SU-DHL-6 (cell line): ENCODE measurements around the gene HSF2BP.

Experiments used
- H2AFZ ChIP-seq: fragments of 200-600 bp; sonication (generic); 2 replicates; pipeline ENCODE4 v1.6.1; 2014; ENCODE audit warnings: low read depth, mild to moderate bottlenecking, moderate library complexity, mixed read lengths, antibody characterized with exemption, low read length; ENCODE audit not compliant: severe bottlenecking
- H3F3A ChIP-seq: fragments of 200-600 bp; shearing (Covaris generic); 2 replicates; pipeline ENCODE4 v1.6.0; 2016; ENCODE audit warnings: antibody characterized with exemption, mild to moderate bottlenecking; ENCODE audit not compliant: insufficient read depth
- H3K27ac ChIP-seq: fragments of 200-600 bp; sonication (generic); 2 replicates; pipeline ENCODE4 v1.5.1; 2016; ENCODE audit warnings: low read depth, mild to moderate bottlenecking, low read length, moderate library complexity, mixed read lengths
- H3K27me3 ChIP-seq: fragments of 200-600 bp; sonication (generic), shearing (Covaris generic); 2 replicates; pipeline ENCODE4 v1.6.0; 2014; ENCODE audit warnings: mild to moderate bottlenecking, low read length
- H3K36me3 ChIP-seq: fragments of 200-600 bp; sonication (generic); 2 replicates; pipeline ENCODE4 v1.6.1; 2014; ENCODE audit warnings: mild to moderate bottlenecking, low read length, mixed read lengths
- H3K4me2 ChIP-seq: fragments of 300-600, 200-600 bp; shearing (Covaris generic), sonication (generic); 2 replicates; pipeline ENCODE4 v1.6.0; 2014; ENCODE audit warnings: low read length, low read depth, mild to moderate bottlenecking; ENCODE audit not compliant: poor library complexity, severe bottlenecking
- H3K4me3 ChIP-seq: fragments of 200-600 bp; sonication (generic); 2 replicates; pipeline ENCODE4 v1.5.1; 2014; ENCODE audit warnings: antibody characterized with exemption, low read length, mild to moderate bottlenecking, mixed read lengths; ENCODE audit not compliant: insufficient read depth, poor library complexity, severe bottlenecking
- H3K79me2 ChIP-seq: fragments of 200-600 bp; sonication (generic); 2 replicates; pipeline ENCODE4 v1.6.1; 2014; ENCODE audit warnings: mild to moderate bottlenecking, low read length, moderate library complexity; ENCODE audit not compliant: insufficient read depth
- H3K9ac ChIP-seq: fragments of 200-600 bp; sonication (generic); 2 replicates; pipeline ENCODE4 v1.7.0; 2014; ENCODE audit warnings: mild to moderate bottlenecking, low read length
- H3K9me2 ChIP-seq: fragments of 200-600 bp; sonication (generic); replicated peaks from 2 replicates; pipeline ENCODE4 v1.6.1; 2014; ENCODE audit warnings: low read length; ENCODE audit not compliant: insufficient read depth
- H3K9me3 ChIP-seq: fragments of 200-600 bp; sonication (generic); 2 replicates; pipeline ENCODE4 v1.6.1; 2014; ENCODE audit warnings: low read length, mixed read lengths; ENCODE audit not compliant: insufficient read depth
- H4K20me1 ChIP-seq: fragments of 200-600 bp; sonication (generic); 2 replicates; pipeline ENCODE4 v1.6.1; 2014; ENCODE audit warnings: low read depth, mild to moderate bottlenecking, antibody characterized with exemption, low read length, moderate library complexity, mixed read lengths
- EZH2phosphoT487 ChIP-seq: fragments of 200-600 bp; sonication (generic), shearing (Covaris generic); conservative IDR thresholded peaks from 2 replicates; pipeline ENCODE4 v1.6.1; 2018; ENCODE audit warnings: mild to moderate bottlenecking, antibody characterized with exemption, low read length, moderate library complexity, mixed read lengths
- TF ChIP-seq, protein P1 (sequence below): fragments of 200-600 bp; sonication (generic); IDR thresholded peaks from one replicate; pipeline ENCODE4 v1.5.1; 2017; ENCODE audit warnings: antibody characterized with exemption, mild to moderate bottlenecking, low read length, moderate library complexity; ENCODE audit not compliant: insufficient read depth, poor library complexity, severe bottlenecking

The HSF2BP gene

DNA sequence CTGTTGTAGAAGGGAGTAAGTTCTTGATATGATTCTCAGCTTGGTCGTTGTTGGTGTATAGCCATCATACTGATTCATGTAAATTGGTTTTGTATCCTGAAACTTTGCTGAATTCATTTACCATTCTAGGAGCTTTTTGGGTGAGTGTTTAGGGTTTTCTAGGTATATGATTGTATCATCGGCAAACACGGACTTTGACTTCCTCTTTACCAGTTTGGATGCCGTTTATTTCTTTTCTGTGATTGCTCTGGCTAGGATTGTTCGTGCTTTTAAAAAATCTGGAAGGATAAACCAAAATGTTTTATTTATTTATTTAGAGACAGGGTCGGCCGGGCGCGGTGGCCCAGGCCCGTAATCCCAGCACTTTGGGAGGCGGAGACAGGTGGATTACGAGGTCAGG lies 20.7 kb upstream of the HSF2BP start:
- no peak overlapping the region for H3K4me2 ChIP-seq
- no peaks in the 10 kb centered on the region for H3K9me3 ChIP-seq
- TF ChIP-seq, protein P1, sequence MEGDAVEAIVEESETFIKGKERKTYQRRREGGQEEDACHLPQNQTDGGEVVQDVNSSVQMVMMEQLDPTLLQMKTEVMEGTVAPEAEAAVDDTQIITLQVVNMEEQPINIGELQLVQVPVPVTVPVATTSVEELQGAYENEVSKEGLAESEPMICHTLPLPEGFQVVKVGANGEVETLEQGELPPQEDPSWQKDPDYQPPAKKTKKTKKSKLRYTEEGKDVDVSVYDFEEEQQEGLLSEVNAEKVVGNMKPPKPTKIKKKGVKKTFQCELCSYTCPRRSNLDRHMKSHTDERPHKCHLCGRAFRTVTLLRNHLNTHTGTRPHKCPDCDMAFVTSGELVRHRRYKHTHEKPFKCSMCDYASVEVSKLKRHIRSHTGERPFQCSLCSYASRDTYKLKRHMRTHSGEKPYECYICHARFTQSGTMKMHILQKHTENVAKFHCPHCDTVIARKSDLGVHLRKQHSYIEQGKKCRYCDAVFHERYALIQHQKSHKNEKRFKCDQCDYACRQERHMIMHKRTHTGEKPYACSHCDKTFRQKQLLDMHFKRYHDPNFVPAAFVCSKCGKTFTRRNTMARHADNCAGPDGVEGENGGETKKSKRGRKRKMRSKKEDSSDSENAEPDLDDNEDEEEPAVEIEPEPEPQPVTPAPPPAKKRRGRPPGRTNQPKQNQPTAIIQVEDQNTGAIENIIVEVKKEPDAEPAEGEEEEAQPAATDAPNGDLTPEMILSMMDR: no peak
- no peak for TF ChIP-seq EZH2phosphoT487
- H3K27me3 ChIP-seq: no peaks in the 10 kb centered on the region
- peaks cover 20% of the 10 kb centered on the region for H3K36me3 ChIP-seq
- no peak overlapping the region for H3K4me3 ChIP-seq
- H2AFZ ChIP-seq: no peak overlapping the region
- H4K20me1 ChIP-seq: no peaks in the 10 kb centered on the region; the same call in 1 of the 2 replicates
- no peak overlapping the region for H3K27ac ChIP-seq
- H3K9ac ChIP-seq: no peak overlapping the region
- no peaks in the 10 kb centered on the region for H3F3A ChIP-seq
- H3K9me2 ChIP-seq: no peaks in the 10 kb centered on the region
- 0 out of 2 replicates have a peak, but pooled peaks cover 15% of the 10 kb centered on the region for H3K79me2 ChIP-seq

DNA sequence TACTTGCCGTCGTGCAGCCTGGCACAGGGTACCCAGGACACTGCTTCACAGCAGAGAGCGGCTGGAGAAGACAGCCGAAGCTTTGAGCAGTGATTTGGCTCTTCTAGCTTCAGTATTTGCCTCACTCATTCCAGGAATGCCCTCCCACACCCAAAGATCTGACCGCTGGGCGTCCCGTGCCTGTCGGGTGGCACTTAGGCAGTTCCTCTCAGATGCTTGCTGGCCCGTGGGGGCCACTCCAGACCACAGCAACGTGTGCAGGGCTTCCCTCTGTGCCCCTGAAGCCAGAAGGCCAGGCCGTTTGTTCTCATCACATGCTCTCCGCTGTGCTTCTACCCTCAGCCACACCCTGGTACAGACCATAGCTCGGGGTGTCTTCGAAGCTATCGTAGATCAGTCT lies 17.1 kb upstream of the HSF2BP start:
- no peak overlapping the region for H3K9ac ChIP-seq
- H4K20me1 ChIP-seq: no peaks in the 10 kb centered on the region; the same call in 1 of the 2 replicates
- 0 out of 2 replicates have a peak, but pooled peaks cover 15% of the 10 kb centered on the region for H3K79me2 ChIP-seq
- peaks cover 13% of the 10 kb centered on the region; the same call in 1 of the 2 replicates for H3K36me3 ChIP-seq
- H3F3A ChIP-seq: no peaks in the 10 kb centered on the region
- H3K4me2 ChIP-seq: no peak overlapping the region
- no peak overlapping the region for H3K4me3 ChIP-seq
- H3K27me3 ChIP-seq: no peaks in the 10 kb centered on the region
- H3K9me3 ChIP-seq: no peaks in the 10 kb centered on the region
- H2AFZ ChIP-seq: no peak overlapping the region
- TF ChIP-seq, protein P1: no peak
- no peak for TF ChIP-seq EZH2phosphoT487
- H3K27ac ChIP-seq: no peak overlapping the region
- H3K9me2 ChIP-seq: no peaks in the 10 kb centered on the region

DNA sequence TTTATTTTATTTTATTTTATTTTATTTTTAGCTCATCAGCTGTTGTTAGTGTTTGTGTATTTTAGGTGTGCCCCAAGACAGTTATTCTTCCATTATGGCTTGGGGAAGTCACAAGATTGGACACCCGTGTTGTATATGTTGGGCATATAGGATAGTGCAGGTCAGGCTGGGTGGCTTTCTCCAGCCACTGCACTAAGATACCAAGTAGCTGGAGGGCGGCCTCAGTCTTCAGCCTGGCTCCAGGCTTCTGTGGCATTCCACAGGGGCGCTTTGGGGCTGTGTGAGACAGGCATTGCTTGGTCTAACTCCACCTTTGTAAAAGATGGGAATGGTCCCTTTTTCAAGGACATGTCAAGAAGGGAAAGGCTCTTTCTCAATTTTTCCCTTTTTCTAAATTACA lies 16.6 kb upstream of the HSF2BP start:
- Histone ChIP-seq H3K9me2 (no peaks in the 10 kb centered on the region), H2AFZ (no peak overlapping the region), H3K9me3 (no peaks in the 10 kb centered on the region), H3F3A (no peaks in the 10 kb centered on the region), H3K9ac (no peak overlapping the region), H3K4me2 (no peak overlapping the region), H3K27ac (no peak overlapping the region), H3K4me3 (no peak overlapping the region), H4K20me1 (no peaks in the 10 kb centered on the region; the same call in 1 of the 2 replicates), H3K27me3 (no peaks in the 10 kb centered on the region), H3K36me3 (peaks cover 13% of the 10 kb centered on the region; the same call in 1 of the 2 replicates), H3K79me2 (peaks cover 18% of the 10 kb centered on the region)
- TF ChIP-seq, protein P1: no peak
- TF ChIP-seq EZH2phosphoT487: no peak
